Endothelial cell (in vitro differentiated cells): ENCODE data around the gene TRAP1. TPM values are rescaled to one million over a fixed set of nuclear protein-coding genes. Genes with fewer than 3 reads are reported as not detected.

Source experiments
- DNase-seq: peaks from one replicate; pipeline ENCODE4 v3.0.0; 2021; ENCODE audit warnings: low spot score
- H3K27ac Mint-ChIP-seq: one replicate; pipeline ENCODE4 v1.8.0; 2021; ENCODE audit warnings: mixed read lengths, inconsistent platforms; ENCODE audit not compliant: unreplicated experiment
- H3K27me3 Mint-ChIP-seq: one replicate; pipeline ENCODE4 v1.8.0; 2021; ENCODE audit warnings: mild to moderate bottlenecking, moderate library complexity, mixed read lengths, inconsistent platforms; ENCODE audit not compliant: unreplicated experiment
- H3K36me3 Mint-ChIP-seq: one replicate; pipeline ENCODE4 v1.8.0; 2021; ENCODE audit warnings: mild to moderate bottlenecking, low read depth, mixed read lengths, inconsistent platforms; ENCODE audit not compliant: unreplicated experiment
- H3K4me1 Mint-ChIP-seq: one replicate; pipeline ENCODE4 v1.8.0; 2021; ENCODE audit warnings: mild to moderate bottlenecking, mixed read lengths, inconsistent platforms; ENCODE audit not compliant: unreplicated experiment
- H3K4me3 Mint-ChIP-seq: one replicate; pipeline ENCODE4 v1.8.0; 2021; ENCODE audit warnings: mild to moderate bottlenecking, mixed read lengths, inconsistent platforms; ENCODE audit not compliant: unreplicated experiment
- H3K9me3 Mint-ChIP-seq: one replicate; pipeline ENCODE4 v1.8.0; 2021; ENCODE audit warnings: mixed read lengths, inconsistent platforms; ENCODE audit not compliant: unreplicated experiment
- total RNA-seq: library from RNA; stranded (reverse); fragmentation: NEBNext Ultra II Directional; extraction: Animal tissue kit (Norgen Biotek cat#: 25700); gene quantifications from one replicate; pipeline ENCODE4 v1.2.1, GENCODE V29; 2021; ENCODE audit not compliant: unreplicated experiment
- TF ChIP-seq, protein P1 (sequence below): fragments of 200-600 bp; sonication (generic); IDR thresholded peaks from one replicate; pipeline ENCODE4 v1.5.0; 2021; ENCODE audit warnings: antibody characterized with exemption; ENCODE audit not compliant: unreplicated experiment

Gene TRAP1
- total RNA-seq, 1 donor from 2014 or later = 104 TPM

- peaks cover 30% of the 10 kb centered on the region for H3K36me3 Mint-ChIP-seq
- DNase-seq = no peak
- H3K9me3 Mint-ChIP-seq = no peaks in the 10 kb centered on the region
- TF ChIP-seq, protein P1, sequence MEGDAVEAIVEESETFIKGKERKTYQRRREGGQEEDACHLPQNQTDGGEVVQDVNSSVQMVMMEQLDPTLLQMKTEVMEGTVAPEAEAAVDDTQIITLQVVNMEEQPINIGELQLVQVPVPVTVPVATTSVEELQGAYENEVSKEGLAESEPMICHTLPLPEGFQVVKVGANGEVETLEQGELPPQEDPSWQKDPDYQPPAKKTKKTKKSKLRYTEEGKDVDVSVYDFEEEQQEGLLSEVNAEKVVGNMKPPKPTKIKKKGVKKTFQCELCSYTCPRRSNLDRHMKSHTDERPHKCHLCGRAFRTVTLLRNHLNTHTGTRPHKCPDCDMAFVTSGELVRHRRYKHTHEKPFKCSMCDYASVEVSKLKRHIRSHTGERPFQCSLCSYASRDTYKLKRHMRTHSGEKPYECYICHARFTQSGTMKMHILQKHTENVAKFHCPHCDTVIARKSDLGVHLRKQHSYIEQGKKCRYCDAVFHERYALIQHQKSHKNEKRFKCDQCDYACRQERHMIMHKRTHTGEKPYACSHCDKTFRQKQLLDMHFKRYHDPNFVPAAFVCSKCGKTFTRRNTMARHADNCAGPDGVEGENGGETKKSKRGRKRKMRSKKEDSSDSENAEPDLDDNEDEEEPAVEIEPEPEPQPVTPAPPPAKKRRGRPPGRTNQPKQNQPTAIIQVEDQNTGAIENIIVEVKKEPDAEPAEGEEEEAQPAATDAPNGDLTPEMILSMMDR = no peak
- no peak overlapping the region for H3K27ac Mint-ChIP-seq
- H3K4me1 Mint-ChIP-seq = no peaks in the 10 kb centered on the region
- peaks cover 7% of the 10 kb centered on the region for H3K27me3 Mint-ChIP-seq
- H3K4me3 Mint-ChIP-seq = no peak overlapping the region
Measured at GRCh38 chr16:3655396-3656159, 61.7 kb downstream of the TRAP1 start.

DNA sequence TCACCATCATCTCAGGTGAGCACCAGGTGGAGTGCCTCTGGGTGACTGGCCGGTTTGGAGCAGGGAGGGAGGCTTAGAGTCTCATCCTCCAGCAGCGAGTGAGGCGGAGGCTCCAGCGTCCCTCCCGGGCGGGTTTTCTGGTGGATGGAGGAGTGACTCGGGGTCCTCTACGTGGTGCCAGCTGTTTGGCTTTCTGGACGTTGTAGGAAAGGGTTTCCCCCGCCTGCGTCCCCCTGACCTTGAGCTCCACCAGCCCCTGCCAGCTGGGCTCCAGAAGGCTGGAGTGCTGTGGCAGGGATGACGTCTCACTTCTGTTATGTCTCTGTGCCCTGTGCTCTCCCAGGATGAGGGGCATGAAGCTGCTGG is 62.3 kb downstream of the TRAP1 start:
- Mint-ChIP-seq H3K4me1 (no peaks in the 10 kb centered on the region), H3K27ac (no peak overlapping the region), H3K4me3 (peak overlapping the region; percentile 47), H3K9me3 (no peaks in the 10 kb centered on the region), H3K27me3 (peaks cover 7% of the 10 kb centered on the region), H3K36me3 (peaks cover 29% of the 10 kb centered on the region)
- TF ChIP-seq, protein P1 = no peak
- DNase-seq = no peak

- Mint-ChIP-seq H3K36me3 (peaks cover 23% of the 10 kb centered on the region), H3K9me3 (no peaks in the 10 kb centered on the region), H3K27me3 (peaks cover 7% of the 10 kb centered on the region), H3K27ac (no peak within 1 kb of the TSS), H3K4me3 (peak within 1 kb of the TSS; percentile 59), H3K4me1 (no peaks in the 10 kb centered on the region)
- TF ChIP-seq, protein P1 = peak; percentile 88
- peak; percentile 75 for DNase-seq
Measured at GRCh38 chr16:3654249-3654991, 62.9 kb downstream of the TRAP1 start, which contains the start of gene DNASE1. Gene DNASE1, plus strand, starts transcription at chr16:3654691. Its CDS starts 683 bp downstream, at chr16:3655374.

- DNase-seq = no peak
- Mint-ChIP-seq H3K36me3 (peaks cover 19% of the 10 kb centered on the region), H3K4me1 (no peaks in the 10 kb centered on the region), H3K9me3 (no peaks in the 10 kb centered on the region), H3K4me3 (no peak overlapping the region), H3K27ac (no peak overlapping the region), H3K27me3 (peaks cover 7% of the 10 kb centered on the region)
- TF ChIP-seq, protein P1 = no peak
Measured at GRCh38 chr16:3652373-3653195, 64.7 kb downstream of the TRAP1 start.
